ENCODE results near the gene MIS12.

GRCh38 chr17:5535436-5535835 lies 49.1 kb downstream of the MIS12 start:
- TF ChIP-seq CTCF (IDR thresholded peaks at IDR 0.05), result no peak
- no peak for TF ChIP-seq POLR2A (IDR thresholded peaks at IDR 0.05)
